ENCODE results near the gene RND1.

DNA sequence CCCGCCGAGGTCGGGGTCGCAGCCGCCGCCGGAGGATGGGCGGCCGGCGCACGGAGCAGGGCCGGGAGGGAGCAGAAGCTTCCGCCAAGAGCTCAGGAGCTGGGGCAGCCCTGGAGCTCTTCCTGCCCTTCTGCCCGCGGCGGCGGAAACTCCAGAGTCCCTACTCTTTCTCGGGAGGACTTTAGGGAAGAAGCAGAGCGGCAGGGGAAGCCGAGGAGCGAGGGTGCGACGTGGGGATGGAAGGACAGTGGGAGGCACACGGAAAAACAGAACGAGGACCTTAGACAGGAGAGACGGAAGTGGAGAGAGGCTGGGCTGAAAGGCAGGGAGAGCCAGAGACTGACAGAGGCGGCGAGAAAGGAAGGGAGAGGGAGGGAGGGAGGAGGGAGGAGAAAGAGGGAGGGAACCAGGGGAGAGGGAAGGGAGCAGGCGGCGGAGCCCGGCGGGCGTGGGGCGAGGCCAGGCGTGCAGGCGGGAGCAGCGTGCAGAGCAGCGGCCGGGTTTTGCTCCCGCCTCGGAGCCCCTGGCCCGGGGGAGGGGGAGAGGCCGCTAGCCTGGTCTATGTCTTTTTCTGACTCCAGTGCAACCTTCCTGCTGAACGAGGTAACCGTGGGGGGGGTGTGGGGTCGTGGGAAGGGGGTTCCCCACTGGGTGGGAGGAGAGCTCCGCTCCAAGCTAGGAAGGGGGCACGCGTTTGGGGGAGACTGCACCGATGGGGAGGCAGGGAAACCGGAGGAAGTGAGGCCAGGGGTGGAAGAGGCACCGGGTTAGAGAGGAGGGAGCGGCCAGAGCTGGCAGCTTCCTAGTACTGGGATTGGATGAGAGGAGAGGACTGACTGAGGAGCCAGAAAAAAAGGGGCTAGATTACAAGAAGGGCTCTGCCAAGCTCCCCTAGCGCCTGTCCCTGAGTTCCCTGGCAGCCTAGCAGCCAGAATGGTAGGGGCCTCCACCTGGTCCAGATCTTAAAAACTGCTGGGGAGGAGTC, 50.3 kb downstream of the RND1 start:
- TF ChIP-seq, protein P1, sequence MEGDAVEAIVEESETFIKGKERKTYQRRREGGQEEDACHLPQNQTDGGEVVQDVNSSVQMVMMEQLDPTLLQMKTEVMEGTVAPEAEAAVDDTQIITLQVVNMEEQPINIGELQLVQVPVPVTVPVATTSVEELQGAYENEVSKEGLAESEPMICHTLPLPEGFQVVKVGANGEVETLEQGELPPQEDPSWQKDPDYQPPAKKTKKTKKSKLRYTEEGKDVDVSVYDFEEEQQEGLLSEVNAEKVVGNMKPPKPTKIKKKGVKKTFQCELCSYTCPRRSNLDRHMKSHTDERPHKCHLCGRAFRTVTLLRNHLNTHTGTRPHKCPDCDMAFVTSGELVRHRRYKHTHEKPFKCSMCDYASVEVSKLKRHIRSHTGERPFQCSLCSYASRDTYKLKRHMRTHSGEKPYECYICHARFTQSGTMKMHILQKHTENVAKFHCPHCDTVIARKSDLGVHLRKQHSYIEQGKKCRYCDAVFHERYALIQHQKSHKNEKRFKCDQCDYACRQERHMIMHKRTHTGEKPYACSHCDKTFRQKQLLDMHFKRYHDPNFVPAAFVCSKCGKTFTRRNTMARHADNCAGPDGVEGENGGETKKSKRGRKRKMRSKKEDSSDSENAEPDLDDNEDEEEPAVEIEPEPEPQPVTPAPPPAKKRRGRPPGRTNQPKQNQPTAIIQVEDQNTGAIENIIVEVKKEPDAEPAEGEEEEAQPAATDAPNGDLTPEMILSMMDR (IDR thresholded peaks at IDR 0.05): no peak
- TF ChIP-seq POLR2A (IDR thresholded peaks at IDR 0.05) (peak; percentile 67), POLR2AphosphoS5 (IDR thresholded peaks at IDR 0.05) (peak; percentile 53)
